ENCODE data around the gene PRKRIP1. TPM values are rescaled to one million over a fixed set of nuclear protein-coding genes. Genes with fewer than 3 reads are reported as not detected.
"Not testable (repeated sequence)": the region's sequence is repeated elsewhere in the genome, so short reads cannot be mapped to it uniquely, and the experiment has no call there.

The PRKRIP1 gene
- total RNA-seq, 2 donors from 2014 or later: 30.3 to 35.0 TPM

- Histone ChIP-seq H3K4me1 (ENCODE audit: control insufficient read depth, insufficient read depth, low read length) (no peaks in the 10 kb centered on the region), H3K9me3 (ENCODE audit: control insufficient read depth, low read length) (peaks cover 9% of the 10 kb centered on the region), H3K27me3 (ENCODE audit: control insufficient read depth, insufficient read depth, low read length, poor library complexity, severe bottlenecking) (no peaks in the 10 kb centered on the region), H3K27ac (ENCODE audit: low read depth, low read length) (no peak overlapping the region), H3K36me3 (ENCODE audit: control insufficient read depth, insufficient read depth, low read length) (peaks cover 94% of the 10 kb centered on the region), H3K9ac (ENCODE audit: extremely low read depth, low read length, poor library complexity, severe bottlenecking) (no peak overlapping the region), H3K4me3 (ENCODE audit: low read length) (no peak overlapping the region)
- peak overlapping the region; percentile 35 for H3K27ac Mint-ChIP-seq
- peaks cover 7% of the 10 kb centered on the region for H3K9me3 Mint-ChIP-seq
- no peaks in the 10 kb centered on the region for H3K27me3 Mint-ChIP-seq (ENCODE audit: insufficient read depth)
- no peak overlapping the region for H3K4me3 Mint-ChIP-seq
- WGBS, 2 experiments (ENCODE audit: insufficient coverage in 1 of 2, insufficient read length in 1 of 2): 83 to 85% methylated on average over 13 to 15 of the region's 15 CpGs
- TF ChIP-seq, protein P1, sequence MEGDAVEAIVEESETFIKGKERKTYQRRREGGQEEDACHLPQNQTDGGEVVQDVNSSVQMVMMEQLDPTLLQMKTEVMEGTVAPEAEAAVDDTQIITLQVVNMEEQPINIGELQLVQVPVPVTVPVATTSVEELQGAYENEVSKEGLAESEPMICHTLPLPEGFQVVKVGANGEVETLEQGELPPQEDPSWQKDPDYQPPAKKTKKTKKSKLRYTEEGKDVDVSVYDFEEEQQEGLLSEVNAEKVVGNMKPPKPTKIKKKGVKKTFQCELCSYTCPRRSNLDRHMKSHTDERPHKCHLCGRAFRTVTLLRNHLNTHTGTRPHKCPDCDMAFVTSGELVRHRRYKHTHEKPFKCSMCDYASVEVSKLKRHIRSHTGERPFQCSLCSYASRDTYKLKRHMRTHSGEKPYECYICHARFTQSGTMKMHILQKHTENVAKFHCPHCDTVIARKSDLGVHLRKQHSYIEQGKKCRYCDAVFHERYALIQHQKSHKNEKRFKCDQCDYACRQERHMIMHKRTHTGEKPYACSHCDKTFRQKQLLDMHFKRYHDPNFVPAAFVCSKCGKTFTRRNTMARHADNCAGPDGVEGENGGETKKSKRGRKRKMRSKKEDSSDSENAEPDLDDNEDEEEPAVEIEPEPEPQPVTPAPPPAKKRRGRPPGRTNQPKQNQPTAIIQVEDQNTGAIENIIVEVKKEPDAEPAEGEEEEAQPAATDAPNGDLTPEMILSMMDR (conservative IDR thresholded peaks at IDR 0.05): peak; percentile 80
- H3K36me3 Mint-ChIP-seq (ENCODE audit: low read depth): peaks cover 80% of the 10 kb centered on the region
- DNase-seq: peak; percentile 83
- H3K4me1 Mint-ChIP-seq: no peaks in the 10 kb centered on the region
Measured at GRCh38 chr7:102404005-102404861, 8.1 kb downstream of the PRKRIP1 start.

- 97% methylated on average over 3 to 5 of the region's 5 CpGs for WGBS, 2 experiments (ENCODE audit: insufficient coverage in 1 of 2, insufficient read length in 1 of 2)
- peaks cover 13% of the 10 kb centered on the region for H3K9me3 Mint-ChIP-seq
- TF ChIP-seq, protein P1 (conservative IDR thresholded peaks at IDR 0.05): peak; percentile 9
- not testable (repeated sequence) for H3K27me3 ChIP-seq (ENCODE audit: control insufficient read depth, insufficient read depth, low read length, poor library complexity, severe bottlenecking); H3K4me3 Mint-ChIP-seq; H3K27me3 Mint-ChIP-seq (ENCODE audit: insufficient read depth); H3K27ac ChIP-seq (ENCODE audit: low read depth, low read length); H3K9ac ChIP-seq (ENCODE audit: extremely low read depth, low read length, poor library complexity, severe bottlenecking); H3K4me1 Mint-ChIP-seq; H3K4me3 ChIP-seq (ENCODE audit: low read length); H3K27ac Mint-ChIP-seq; H3K4me1 ChIP-seq (ENCODE audit: control insufficient read depth, insufficient read depth, low read length); DNase-seq
- Histone ChIP-seq H3K36me3 (ENCODE audit: control insufficient read depth, insufficient read depth, low read length) (peaks cover 95% of the 10 kb centered on the region), H3K9me3 (ENCODE audit: control insufficient read depth, low read length) (peaks cover 15% of the 10 kb centered on the region)
- H3K36me3 Mint-ChIP-seq (ENCODE audit: low read depth): peaks cover 81% of the 10 kb centered on the region
Measured at GRCh38 chr7:102404862-102405188, 8.7 kb downstream of the PRKRIP1 start.

DNA sequence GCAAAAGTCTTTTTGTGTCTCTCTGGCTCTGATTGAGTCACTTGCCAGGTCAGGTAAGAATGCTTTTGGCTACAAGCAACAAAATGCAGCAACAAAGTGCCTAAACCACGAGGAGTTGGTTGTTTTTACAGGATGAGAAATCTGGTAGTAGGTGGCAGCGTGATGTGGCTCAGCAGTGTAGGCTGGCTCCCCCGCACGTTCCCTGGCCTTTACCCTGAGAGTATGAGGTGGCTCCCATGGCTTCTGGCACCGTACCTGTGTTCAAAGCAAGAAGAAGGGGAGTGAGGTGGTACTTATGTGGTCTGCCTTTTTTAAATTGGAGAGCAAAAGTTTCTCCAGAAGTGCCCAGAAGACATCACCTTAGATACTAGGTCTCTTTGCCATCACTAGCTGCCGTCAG, 11.7 kb downstream of the PRKRIP1 start:
- H3K27me3 Mint-ChIP-seq (ENCODE audit: insufficient read depth): no peaks in the 10 kb centered on the region
- no peak overlapping the region for H3K27ac Mint-ChIP-seq
- H3K36me3 Mint-ChIP-seq (ENCODE audit: low read depth): peaks cover 92% of the 10 kb centered on the region

DNA sequence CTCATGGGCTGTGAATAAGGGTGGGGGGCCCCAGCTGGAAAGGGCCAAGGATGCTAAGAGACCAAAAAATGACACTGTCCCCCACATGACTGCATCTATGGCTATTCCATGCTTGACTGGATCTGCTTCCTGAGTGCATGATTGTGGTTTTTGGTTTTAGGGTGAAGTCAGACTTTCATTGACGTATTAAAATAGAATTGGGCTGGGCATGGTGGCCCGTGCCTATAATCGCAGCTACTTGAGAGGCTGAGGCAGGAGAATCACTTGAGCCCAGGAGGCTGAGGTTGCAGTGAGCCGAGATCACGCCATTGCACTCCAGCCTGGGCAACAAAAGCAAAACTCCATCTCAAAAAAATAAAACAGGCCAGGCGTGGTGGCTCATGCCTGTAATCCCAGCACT, 12.4 kb downstream of the PRKRIP1 start:
- not testable (repeated sequence) for H3K4me1 Mint-ChIP-seq; H3K4me3 ChIP-seq (ENCODE audit: low read length); H3K27me3 Mint-ChIP-seq (ENCODE audit: insufficient read depth); H3K27ac Mint-ChIP-seq; DNase-seq; H3K27ac ChIP-seq (ENCODE audit: low read depth, low read length); H3K4me3 Mint-ChIP-seq; H3K9ac ChIP-seq (ENCODE audit: extremely low read depth, low read length, poor library complexity, severe bottlenecking); H3K27me3 ChIP-seq (ENCODE audit: control insufficient read depth, insufficient read depth, low read length, poor library complexity, severe bottlenecking); H3K4me1 ChIP-seq (ENCODE audit: control insufficient read depth, insufficient read depth, low read length)
- H3K9me3 Mint-ChIP-seq: peaks cover 22% of the 10 kb centered on the region
- peaks cover 97% of the 10 kb centered on the region for H3K36me3 ChIP-seq (ENCODE audit: control insufficient read depth, insufficient read depth, low read length)
- 95 to 100% methylated on average over 3 to 6 of the region's 6 CpGs for WGBS, 2 experiments (ENCODE audit: insufficient coverage in 1 of 2, insufficient read length in 1 of 2)
- H3K9me3 ChIP-seq (ENCODE audit: control insufficient read depth, low read length): peaks cover 26% of the 10 kb centered on the region
- peaks cover 91% of the 10 kb centered on the region for H3K36me3 Mint-ChIP-seq (ENCODE audit: low read depth)

More for the DNA sequence above, 11.7 kb downstream of the PRKRIP1 start:
- no peak overlapping the region for H3K9ac ChIP-seq (ENCODE audit: extremely low read depth, low read length, poor library complexity, severe bottlenecking)
- H3K27ac ChIP-seq (ENCODE audit: low read depth, low read length): no peak overlapping the region
- H3K4me3 ChIP-seq (ENCODE audit: low read length): no peak overlapping the region
- H3K27me3 ChIP-seq (ENCODE audit: control insufficient read depth, insufficient read depth, low read length, poor library complexity, severe bottlenecking): no peaks in the 10 kb centered on the region
- H3K9me3 Mint-ChIP-seq: peaks cover 22% of the 10 kb centered on the region
- no peak overlapping the region for H3K4me3 Mint-ChIP-seq
- DNase-seq: no peak
- peaks cover 97% of the 10 kb centered on the region for H3K36me3 ChIP-seq (ENCODE audit: control insufficient read depth, insufficient read depth, low read length)
- H3K4me1 ChIP-seq (ENCODE audit: control insufficient read depth, insufficient read depth, low read length): no peaks in the 10 kb centered on the region
- WGBS, 2 experiments (ENCODE audit: insufficient coverage in 1 of 2, insufficient read length in 1 of 2): 80 to 95% methylated on average over 3 to 6 of the region's 6 CpGs
- no peaks in the 10 kb centered on the region for H3K4me1 Mint-ChIP-seq
- H3K9me3 ChIP-seq (ENCODE audit: control insufficient read depth, low read length): peaks cover 26% of the 10 kb centered on the region
- TF ChIP-seq, protein P1 (conservative IDR thresholded peaks at IDR 0.05): no peak

All from endodermal cell (in vitro differentiated cells).